Measurements from ENCODE around the gene ALPL.

ALPL gene

DNA sequence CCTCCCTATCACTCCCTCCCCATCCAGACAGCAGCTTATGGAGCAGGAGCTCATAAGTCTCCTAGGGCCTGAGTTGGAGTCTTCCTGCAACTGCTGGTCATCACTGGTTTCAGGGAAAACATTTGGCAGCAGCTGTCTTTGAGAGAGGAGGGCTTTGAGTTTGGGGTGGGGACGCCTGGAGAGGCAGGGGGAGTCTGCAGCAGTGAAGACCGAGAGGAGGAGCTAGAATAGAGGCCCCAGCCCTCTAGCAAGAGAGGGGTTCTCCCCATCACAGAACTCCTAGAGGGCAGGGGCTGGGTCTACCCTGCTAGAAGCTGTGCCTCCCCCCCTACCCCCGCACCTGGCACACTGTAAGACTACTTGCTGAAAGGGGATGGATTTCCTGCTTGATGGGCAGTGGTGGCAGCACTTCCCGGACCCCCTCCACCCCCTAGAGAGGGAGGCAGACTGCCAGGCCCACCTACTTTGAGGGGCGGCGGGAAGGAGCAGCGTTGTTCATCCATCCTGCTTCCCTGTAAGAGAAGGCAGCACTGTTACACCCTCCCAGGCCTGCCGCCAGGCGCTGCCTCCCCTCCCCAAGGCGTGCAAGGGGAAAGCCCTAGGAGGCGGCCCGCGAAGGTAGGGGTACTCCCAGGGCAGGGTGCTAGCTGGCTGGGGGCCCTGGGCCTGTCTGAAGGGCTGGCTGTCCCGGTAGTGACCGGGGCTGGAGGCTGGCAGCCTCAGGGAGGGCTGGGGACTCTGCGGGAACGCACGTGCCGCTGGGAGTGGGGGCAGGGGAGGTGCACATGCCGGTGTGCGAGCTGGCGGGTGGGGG is 109.5 kb downstream of the ALPL start:
- DNase-seq (ENCODE audit: low read depth), result no peak

DNA sequence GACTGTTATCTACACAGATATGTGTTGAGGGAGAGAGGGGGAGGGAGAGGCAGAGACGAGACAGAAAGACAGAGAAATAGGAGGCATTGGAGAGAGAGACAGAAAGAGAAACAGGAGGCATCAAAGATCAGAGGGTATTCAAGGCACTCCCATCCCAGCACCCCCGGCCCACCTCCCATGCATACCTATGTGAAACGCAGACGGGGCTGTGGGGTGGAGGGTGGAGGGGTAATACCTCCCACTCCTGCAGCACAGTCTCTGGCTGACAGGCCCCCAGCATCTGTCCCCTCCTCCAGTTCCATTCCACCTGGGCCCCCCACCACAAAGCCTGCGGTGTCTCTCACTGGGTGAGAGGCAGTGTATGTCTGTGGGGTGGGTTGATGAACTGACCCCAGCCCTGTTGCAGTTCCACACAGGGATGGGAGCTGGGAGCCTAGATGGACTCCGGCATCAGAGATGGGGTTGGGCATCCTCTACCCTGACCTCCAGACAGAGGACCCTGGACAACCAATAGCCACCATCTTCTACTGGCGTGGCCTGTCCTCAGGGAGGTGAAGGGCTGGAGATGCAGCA is 110.2 kb downstream of the ALPL start:
- DNase-seq (ENCODE audit: low read depth), result no peak

DNA sequence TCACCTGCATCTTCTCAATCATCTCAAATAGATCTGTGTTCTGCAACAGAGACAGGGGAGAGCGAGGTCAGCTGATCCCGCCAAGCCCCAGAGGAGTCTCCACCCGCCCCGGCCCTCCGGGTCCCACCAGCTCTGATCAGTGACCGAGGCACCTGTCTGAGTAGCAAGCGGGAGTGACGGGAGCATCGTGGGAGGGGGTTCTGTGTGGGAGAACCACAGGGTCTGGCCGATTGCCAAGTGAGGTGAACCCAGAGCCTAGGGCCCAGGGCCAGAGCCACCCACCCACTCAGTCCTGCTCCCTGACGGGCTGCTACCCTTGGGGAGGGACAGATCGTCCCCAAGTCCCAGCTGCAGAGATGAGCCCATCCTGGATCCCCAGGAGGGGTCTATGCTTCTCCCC is 110.8 kb downstream of the ALPL start:
- DNase-seq (ENCODE audit: low read depth), result no peak

DNA sequence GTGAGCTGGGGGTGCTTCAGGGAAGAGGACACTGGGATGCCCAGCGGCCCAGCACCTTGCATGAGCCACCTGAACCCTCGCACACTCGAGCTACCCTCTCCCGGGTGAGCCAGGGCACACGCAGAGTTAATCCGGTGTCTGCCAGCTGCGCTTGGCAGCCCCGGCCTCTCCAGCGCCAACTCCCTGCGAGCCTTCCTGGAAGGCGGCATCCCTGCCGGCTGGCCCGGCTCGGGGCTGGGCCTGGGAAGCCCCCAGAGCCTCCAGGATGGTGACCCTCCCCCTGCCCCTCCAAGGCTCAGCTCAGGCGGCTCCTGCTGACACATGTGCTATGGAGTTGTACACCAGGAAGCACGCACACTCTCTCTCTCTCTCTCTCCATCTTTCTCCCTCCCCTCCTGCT is 111.3 kb downstream of the ALPL start:
- no peak for DNase-seq (ENCODE audit: low read depth)

DNA sequence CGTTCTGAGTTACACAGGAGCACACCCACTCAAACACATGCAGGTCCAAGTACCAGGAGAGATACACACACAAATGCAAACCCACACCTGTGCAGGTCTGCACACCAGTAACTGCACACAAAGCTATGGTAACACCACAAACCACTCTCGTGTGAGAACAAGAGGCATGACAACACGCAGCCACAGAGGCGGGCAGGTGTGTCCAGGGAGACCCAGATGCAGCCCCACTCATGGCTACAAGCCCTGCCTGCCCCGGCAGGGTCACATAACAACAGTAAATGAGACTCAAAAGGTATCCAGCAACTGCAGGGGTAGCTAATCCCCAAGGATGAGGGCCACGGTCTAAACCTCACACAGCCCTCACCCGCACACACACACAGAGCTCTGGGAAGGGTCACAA is 111.8 kb downstream of the ALPL start:
- DNase-seq (ENCODE audit: low read depth), result no peak

DNA sequence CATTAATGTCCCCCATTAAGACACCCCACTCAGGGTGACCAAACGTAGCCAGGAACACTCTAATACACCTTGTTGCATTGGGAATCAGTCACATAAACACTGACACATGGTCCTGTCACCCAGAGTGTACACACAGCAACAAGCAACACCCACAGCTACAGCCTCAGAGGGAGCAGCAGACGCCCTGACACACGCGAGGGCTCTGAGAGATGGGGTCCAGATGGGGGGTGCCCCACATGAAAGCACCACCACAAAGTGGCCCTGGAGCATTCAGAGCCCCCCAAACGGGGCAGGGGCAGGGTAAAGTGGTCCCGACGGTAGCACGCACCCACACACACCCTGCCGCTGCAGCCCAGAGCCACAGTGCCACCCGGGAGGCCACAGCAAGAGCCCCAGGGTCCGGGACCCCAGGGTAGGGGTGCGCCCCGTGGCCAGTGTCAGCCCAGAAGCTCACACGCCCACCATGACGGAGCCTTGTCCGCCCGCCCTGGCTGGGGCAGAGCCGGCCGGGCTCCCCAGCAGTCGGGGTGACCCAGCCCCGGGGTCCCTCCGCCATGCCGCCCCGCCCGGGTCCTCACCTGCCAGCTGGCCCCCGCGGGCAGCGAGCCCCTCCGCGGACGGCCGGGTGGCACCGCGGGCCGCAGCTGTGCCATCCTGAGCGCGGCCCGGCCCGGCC is 112.7 kb downstream of the ALPL start:
- DNase-seq (ENCODE audit: low read depth), result no peak

DNA sequence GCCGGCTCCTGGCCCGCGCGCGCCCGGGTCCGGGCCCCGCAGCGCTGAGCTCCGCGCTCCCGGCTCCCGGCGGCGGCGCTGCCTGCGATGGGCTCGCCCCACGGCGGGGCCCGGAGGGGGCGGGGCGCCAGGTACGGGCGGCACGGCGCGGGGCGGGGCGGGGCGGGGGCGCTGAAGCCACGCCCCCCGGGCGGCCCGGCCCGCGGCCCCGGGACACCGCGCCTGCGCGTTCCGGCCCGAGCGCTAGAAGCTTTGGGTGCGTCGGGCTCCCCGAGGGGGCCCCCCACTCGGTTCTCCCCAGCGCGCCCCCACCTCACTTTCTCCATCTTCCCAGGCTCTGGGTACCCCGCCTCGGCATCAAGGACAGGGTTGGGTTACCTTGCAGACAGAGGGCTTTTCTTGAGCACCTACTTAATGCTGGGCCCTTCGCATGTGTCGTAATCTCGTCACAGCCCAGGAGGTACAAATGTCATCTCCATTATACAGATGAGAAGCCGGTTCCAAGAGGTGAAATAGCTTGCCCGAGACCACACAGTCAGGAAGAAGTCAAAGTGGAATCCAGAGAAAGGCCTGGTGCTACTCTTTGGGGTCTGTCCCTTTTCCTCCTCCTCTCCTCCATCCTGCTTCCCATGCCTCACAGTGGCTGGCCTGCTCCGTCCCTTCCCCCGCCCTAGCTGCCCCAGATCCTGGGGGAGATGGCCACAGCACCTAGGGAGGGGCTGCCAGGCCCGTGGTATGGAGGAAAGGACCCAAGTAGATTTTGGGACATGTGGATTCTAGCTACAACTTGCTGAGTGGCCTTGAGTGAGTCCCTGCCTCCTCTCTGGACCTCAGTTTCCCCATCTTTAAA is 113.5 kb downstream of the ALPL start:
- DNase-seq (ENCODE audit: low read depth), result no peak

DNA sequence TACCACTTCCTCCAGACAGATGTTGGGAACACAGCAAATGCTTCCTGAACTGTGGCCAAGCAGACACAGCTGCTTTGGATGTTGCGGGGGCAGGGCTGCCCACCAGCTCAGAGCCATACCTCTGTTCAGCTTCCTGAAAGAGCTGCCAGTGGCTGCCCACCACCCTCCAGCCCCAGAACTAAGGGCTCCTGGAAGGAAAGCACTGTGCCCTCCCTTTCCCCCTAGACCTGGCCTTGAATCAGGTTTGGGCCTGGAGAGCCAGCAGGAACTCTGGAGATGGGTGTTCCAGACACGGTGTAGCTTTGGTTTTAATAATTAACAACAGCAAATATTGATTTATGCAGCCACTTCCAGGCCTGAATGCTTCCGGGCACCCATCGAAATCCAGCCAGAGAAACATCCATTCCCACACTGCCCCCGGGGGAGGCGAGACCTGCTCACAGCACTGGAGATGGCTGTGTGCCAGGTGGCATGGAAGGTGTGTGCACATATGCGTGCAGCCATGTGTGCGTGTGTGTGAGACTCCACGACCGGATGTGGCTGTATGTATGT is 114.3 kb downstream of the ALPL start:
- DNase-seq (ENCODE audit: low read depth), result no peak

DNA sequence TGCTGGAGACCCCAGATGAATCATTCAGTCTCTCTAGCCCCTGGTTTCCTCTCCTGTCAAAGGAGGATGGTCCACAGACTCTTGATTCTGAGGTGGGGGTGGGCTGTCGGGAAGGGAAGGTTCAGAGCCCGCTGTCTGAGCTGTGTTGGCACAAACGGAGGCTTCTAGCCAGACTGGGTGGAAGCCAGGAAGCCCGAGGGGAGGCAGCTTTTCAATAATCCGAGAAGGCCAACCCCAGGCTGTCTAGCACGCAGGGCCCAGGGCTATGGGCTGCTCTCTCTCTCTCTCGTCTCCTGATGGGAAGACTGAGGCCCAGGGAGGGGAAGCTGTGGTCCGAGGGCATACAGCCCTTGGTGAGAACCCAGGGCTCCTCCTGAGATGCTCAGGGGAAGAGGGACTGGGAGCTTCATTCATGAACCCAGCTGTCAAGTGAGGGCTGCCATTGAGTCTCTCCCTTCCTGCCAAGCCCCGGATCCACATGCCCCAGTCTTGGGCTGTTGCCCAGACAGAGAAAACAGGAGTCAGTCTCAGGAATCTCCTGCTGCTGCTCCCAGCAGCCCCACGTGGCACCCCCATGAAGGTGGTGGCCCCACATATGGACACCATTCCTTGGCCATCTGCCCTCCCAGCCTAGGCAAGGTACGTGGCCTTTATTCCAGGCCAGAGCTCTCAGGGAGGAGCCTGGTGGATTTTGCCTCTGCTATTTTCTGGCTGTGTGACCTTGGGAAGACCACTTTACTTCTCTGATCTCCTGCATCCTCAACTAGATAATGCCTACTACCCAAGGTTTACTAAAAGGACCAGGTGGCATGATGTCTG is 115.6 kb downstream of the ALPL start:
- no peak for DNase-seq (ENCODE audit: low read depth)

DNA sequence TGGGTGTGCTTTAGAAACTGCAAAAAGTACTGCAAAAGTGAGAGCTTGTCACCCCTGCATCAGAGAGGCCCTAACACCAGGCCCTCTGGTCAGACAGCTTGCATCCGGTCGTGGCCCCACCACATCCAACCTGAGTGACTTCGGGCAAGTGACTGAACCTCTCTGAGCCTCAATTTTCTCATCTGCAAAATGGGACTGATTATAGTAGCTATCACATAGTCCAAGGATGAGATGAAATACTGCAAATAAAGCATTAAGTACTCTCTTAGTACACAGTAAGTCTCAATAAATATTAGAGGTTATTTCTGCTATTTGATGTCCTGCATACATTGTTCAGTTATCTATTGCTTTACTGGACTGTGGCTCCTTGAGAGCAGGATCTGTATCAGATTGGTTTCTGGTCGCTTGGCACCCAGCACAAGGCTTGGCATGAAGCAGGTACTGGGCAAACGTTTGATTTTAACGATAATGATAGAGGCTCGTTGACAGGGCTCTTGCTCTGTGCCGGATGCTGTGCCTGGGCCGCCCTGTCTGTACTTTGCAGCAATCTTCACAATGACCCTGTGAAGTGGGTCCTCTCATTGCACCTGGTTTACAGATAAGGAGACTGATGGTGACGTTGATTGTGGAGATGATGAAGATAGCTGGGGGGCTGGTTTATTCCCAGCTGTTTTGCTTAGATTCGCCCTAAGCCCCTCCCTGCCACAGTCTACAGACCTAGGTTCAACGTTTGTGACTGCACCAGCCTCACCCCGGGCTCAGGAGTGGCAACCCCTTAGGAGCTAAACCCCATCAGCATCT is 116.4 kb downstream of the ALPL start:
- DNase-seq (ENCODE audit: low read depth), result no peak

DNA sequence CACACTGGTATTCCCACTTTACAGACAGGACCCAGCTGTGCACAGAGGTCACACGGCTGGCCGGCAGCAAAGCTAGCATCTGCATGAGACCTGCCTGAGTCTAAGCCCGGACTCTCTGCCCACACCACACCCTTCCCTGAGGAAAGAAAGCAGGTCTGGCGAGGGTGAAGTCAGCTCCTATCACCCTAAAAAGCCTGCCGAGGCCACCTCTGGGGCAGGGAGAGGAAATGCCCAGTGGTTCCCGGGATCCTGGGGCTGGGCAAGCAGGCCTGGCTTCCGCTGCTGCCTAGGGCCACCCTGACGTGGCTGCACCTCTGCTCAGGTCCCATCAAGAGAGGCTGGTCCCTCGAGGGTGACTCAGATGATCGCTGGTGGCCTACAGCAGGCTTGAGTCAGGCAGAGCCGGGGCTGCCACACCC is 117.7 kb downstream of the ALPL start:
- DNase-seq (ENCODE audit: low read depth), result no peak

Measured in iris pigment epithelial cell (primary cell).